ENCODE data around the gene COX8C. TPM values are rescaled to one million over a fixed set of nuclear protein-coding genes. Genes with fewer than 3 reads are reported as not detected.
"Not testable (repeated sequence)": the region's sequence is repeated elsewhere in the genome, so short reads cannot be mapped to it uniquely, and the experiment has no call there.

Gene COX8C
- total and polyA plus RNA-seq, 4 donors, result not detected

DNA sequence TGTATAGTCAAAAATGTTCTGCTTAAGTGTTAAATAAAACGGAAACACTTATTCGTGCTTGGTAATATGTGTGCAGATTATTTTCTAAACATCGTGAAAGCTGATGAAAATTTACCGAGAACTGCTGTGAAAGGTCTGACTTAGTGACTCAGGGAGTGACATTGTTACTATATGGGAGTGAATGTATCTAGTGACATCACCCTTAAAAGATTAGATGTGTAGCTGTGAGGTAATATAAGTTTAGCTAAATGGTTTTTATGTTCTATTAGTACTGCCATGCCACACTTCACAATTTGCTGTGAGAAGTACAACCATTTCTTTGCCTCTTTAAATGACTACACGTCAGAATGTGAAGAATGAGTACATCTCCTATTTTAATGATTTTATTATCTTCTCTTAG, 1.3 kb downstream of the COX8C start:
- Histone ChIP-seq H3K9ac (ENCODE audit: low read depth in 1 of 2, low read length in 2 of 2) (no peak overlapping the region), H3K4me3 (ENCODE audit: low read depth in 1 of 3, low read length in 3 of 3) (no peak overlapping the region), H3K9me3 (ENCODE audit: control insufficient read depth in 4 of 4, low read length in 3 of 4) (peaks cover 0 to 1% (median 0%) of the 10 kb centered on the region in 4 donors), H3K27me3 (ENCODE audit: control insufficient read depth in 4 of 4, insufficient read depth in 4 of 4, low read length in 3 of 4) (no peaks in the 10 kb centered on the region), H3K4me1 (ENCODE audit: control insufficient read depth in 4 of 4, insufficient read depth in 4 of 4, low read length in 3 of 4) (no peaks in the 10 kb centered on the region), H3K36me3 (ENCODE audit: control insufficient read depth in 4 of 4, insufficient read depth in 3 of 4, low read depth in 1 of 4, low read length in 3 of 4) (no peaks in the 10 kb centered on the region), H3K27ac (ENCODE audit: low read depth in 1 of 2, low read length in 2 of 2) (no peak overlapping the region)
- DNase-seq (ENCODE audit: low spot score), result no peak
- 95% methylated on average over 5 of the region's 5 CpGs for WGBS
- TF ChIP-seq YY1 (IDR thresholded peaks at IDR 0.05), result no peak
- TF ChIP-seq EGR1 (IDR thresholded peaks at IDR 0.05; ENCODE audit: low read depth in 2 of 2), result no peak
- TF ChIP-seq, protein P1, sequence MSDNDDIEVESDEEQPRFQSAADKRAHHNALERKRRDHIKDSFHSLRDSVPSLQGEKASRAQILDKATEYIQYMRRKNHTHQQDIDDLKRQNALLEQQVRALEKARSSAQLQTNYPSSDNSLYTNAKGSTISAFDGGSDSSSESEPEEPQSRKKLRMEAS (IDR thresholded peaks at IDR 0.05), result no peak
- TF ChIP-seq HNF4A (conservative IDR thresholded peaks at IDR 0.05), result no peak
- TF ChIP-seq, protein P2, sequence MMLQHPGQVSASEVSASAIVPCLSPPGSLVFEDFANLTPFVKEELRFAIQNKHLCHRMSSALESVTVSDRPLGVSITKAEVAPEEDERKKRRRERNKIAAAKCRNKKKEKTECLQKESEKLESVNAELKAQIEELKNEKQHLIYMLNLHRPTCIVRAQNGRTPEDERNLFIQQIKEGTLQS (IDR thresholded peaks at IDR 0.05), result no peak
- TF ChIP-seq NR2F2 (IDR thresholded peaks at IDR 0.05), result no peak

DNA sequence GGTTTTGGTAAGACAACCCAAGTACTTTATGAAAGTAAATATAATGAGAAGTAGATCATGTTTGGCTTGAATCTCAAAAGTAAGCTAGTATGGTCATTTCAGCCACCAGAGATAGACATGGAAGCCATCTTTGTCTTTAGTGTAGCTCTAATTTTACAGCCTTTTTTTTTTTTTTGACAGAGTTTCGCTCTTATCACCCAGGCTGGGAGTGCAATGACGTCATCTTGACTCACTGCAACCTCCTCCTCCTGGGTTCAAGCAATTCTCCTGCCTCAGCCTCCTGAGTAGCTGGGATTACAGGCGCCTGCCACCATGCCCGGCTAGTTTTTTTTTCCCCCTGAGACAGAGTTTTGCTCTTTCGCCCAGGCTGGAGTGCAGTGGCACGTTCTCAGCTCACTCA, 7.9 kb downstream of the COX8C start:
- H3K9ac ChIP-seq (ENCODE audit: low read depth in 1 of 2, low read length in 2 of 2); H3K27ac ChIP-seq (ENCODE audit: low read depth in 1 of 2, low read length in 2 of 2); H3K4me1 ChIP-seq (ENCODE audit: control insufficient read depth in 4 of 4, insufficient read depth in 4 of 4, low read length in 3 of 4); H3K4me3 ChIP-seq (ENCODE audit: low read depth in 1 of 3, low read length in 3 of 3); H3K36me3 ChIP-seq (ENCODE audit: control insufficient read depth in 4 of 4, insufficient read depth in 3 of 4, low read depth in 1 of 4, low read length in 3 of 4); H3K9me3 ChIP-seq (ENCODE audit: control insufficient read depth in 4 of 4, low read length in 3 of 4); H3K27me3 ChIP-seq (ENCODE audit: control insufficient read depth in 4 of 4, insufficient read depth in 4 of 4, low read length in 3 of 4); DNase-seq (ENCODE audit: low spot score): not testable (repeated sequence)
- WGBS, result 92% methylated on average over 6 of the region's 6 CpGs

DNA sequence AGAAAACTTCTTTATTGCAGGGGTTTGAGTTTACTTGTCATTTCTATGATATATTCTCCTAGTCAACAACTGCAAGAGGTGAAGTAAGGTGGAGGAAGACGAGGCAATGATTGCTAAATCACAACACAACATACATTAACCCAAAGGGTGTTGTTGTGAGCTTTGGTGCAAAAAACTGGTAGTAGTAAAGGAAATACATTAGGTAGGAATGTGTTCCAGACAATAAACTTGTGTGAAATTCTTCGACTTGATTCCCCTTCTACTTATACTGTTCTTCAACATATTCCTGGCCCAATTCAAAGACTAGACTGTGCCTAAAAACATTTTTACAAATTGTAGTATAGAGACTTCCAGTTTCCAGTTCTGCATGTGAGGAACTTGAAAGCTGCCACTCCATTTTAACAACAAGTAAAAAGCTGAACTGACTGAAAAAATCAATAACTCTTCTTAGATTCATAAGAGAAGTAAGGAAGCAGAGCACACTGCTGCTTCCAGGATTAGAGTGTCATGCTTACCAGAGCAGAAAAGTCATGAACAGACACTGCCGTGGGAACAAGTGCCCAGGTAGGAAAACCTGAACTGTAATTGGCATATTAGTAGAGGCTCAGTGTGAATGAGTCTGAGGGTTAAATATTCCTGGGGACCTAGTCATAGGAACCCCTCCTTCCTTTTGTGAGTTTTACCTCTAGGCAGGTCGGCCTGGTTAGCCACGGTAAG, 22.2 kb downstream of the COX8C start:
- H3K9me3 ChIP-seq (ENCODE audit: control insufficient read depth in 4 of 4, low read length in 3 of 4), result no peaks in the 10 kb centered on the region
- no peaks in the 10 kb centered on the region for H3K4me1 ChIP-seq (ENCODE audit: control insufficient read depth in 4 of 4, insufficient read depth in 4 of 4, low read length in 3 of 4)
- H3K27ac ChIP-seq (ENCODE audit: low read depth in 1 of 2, low read length in 2 of 2), result no peak overlapping the region
- 71% methylated on average over 5 of the region's 5 CpGs for WGBS
- H3K36me3 ChIP-seq (ENCODE audit: control insufficient read depth in 4 of 4, insufficient read depth in 3 of 4, low read depth in 1 of 4, low read length in 3 of 4), result no peaks in the 10 kb centered on the region
- H3K9ac ChIP-seq (ENCODE audit: low read depth in 1 of 2, low read length in 2 of 2), result no peak overlapping the region
- H3K4me3 ChIP-seq (ENCODE audit: low read depth in 1 of 3, low read length in 3 of 3), result no peak overlapping the region
- no peak for DNase-seq (ENCODE audit: low spot score)
- H3K27me3 ChIP-seq (ENCODE audit: control insufficient read depth in 4 of 4, insufficient read depth in 4 of 4, low read length in 3 of 4), result no peaks in the 10 kb centered on the region
- TF ChIP-seq JUND (IDR thresholded peaks at IDR 0.05), result no peak
- no peak for TF ChIP-seq SP1 (IDR thresholded peaks at IDR 0.05)
- no peak for TF ChIP-seq EGR1 (IDR thresholded peaks at IDR 0.05; ENCODE audit: low read depth in 2 of 2)
- TF ChIP-seq, protein P3, sequence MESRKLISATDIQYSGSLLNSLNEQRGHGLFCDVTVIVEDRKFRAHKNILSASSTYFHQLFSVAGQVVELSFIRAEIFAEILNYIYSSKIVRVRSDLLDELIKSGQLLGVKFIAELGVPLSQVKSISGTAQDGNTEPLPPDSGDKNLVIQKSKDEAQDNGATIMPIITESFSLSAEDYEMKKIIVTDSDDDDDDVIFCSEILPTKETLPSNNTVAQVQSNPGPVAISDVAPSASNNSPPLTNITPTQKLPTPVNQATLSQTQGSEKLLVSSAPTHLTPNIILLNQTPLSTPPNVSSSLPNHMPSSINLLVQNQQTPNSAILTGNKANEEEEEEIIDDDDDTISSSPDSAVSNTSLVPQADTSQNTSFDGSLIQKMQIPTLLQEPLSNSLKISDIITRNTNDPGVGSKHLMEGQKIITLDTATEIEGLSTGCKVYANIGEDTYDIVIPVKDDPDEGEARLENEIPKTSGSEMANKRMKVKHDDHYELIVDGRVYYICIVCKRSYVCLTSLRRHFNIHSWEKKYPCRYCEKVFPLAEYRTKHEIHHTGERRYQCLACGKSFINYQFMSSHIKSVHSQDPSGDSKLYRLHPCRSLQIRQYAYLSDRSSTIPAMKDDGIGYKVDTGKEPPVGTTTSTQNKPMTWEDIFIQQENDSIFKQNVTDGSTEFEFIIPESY (IDR thresholded peaks at IDR 0.05), result no peak
- no peak for TF ChIP-seq GABPA (IDR thresholded peaks at IDR 0.05 in 1 of 2, conservative IDR thresholded peaks at IDR 0.05 in 1 of 2)
- no peak for TF ChIP-seq RXRA (IDR thresholded peaks at IDR 0.05)
- TF ChIP-seq, protein P4, sequence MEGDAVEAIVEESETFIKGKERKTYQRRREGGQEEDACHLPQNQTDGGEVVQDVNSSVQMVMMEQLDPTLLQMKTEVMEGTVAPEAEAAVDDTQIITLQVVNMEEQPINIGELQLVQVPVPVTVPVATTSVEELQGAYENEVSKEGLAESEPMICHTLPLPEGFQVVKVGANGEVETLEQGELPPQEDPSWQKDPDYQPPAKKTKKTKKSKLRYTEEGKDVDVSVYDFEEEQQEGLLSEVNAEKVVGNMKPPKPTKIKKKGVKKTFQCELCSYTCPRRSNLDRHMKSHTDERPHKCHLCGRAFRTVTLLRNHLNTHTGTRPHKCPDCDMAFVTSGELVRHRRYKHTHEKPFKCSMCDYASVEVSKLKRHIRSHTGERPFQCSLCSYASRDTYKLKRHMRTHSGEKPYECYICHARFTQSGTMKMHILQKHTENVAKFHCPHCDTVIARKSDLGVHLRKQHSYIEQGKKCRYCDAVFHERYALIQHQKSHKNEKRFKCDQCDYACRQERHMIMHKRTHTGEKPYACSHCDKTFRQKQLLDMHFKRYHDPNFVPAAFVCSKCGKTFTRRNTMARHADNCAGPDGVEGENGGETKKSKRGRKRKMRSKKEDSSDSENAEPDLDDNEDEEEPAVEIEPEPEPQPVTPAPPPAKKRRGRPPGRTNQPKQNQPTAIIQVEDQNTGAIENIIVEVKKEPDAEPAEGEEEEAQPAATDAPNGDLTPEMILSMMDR (IDR thresholded peaks at IDR 0.05; ENCODE audit: low read depth, low read length, missing input control), result no peak
- no peak for TF ChIP-seq FOXA2 (IDR thresholded peaks at IDR 0.05)
- TF ChIP-seq, protein P2 (IDR thresholded peaks at IDR 0.05), result no peak
- TF ChIP-seq HNF4G (IDR thresholded peaks at IDR 0.05), result no peak
- TF ChIP-seq HNF4A (conservative IDR thresholded peaks at IDR 0.05), result no peak
- TF ChIP-seq NR2F2 (IDR thresholded peaks at IDR 0.05), result no peak
- TF ChIP-seq RAD21 (IDR thresholded peaks at IDR 0.05), result no peak

All from liver (tissue), 9 donors.